ENCODE data around the gene RNU6-9.
A peak's percentile ranks its signal among the peaks of the same experiment; 100 is the strongest.
"Not testable (repeated sequence)": the region's sequence is repeated elsewhere in the genome, so short reads cannot be mapped to it uniquely, and the experiment has no call there.

The RNU6-9 gene

GRCh38 chr19:892894-893689, at the start of gene RNU6-9, which contains the start of gene MED16:
Gene RNU6-9 (plus strand): TSS chr19:893484.
Gene MED16 (minus strand): TSS chr19:893187. CDS start chr19:891131, 2,056 bp downstream.
- peak; percentile 93 for DNase-seq (ENCODE audit: low read depth)

- DNase-seq (ENCODE audit: low read depth): no peak
Measured at GRCh38 chr19:843836-844545, 49.3 kb upstream of the RNU6-9 start.

GRCh38 chr19:844546-844971, 48.7 kb upstream of the RNU6-9 start:
- DNase-seq (ENCODE audit: low read depth): no peak

GRCh38 chr19:845707-846521, 47.4 kb upstream of the RNU6-9 start:
- DNase-seq (ENCODE audit: low read depth): no peak

GRCh38 chr19:848386-848921, 44.8 kb upstream of the RNU6-9 start:
- DNase-seq (ENCODE audit: low read depth): no peak

- DNase-seq (ENCODE audit: low read depth): not testable (repeated sequence)
Measured at GRCh38 chr19:849195-849594, 44.1 kb upstream of the RNU6-9 start.

- peak; percentile 94 for DNase-seq (ENCODE audit: low read depth)
Measured at GRCh38 chr19:850221-850978, 42.9 kb upstream of the RNU6-9 start.

- no peak for DNase-seq (ENCODE audit: low read depth)
Measured at GRCh38 chr19:850979-851335, 42.3 kb upstream of the RNU6-9 start.

GRCh38 chr19:852136-853013, 40.9 kb upstream of the RNU6-9 start, which contains the start of gene ELANE:
Gene ELANE (plus strand): TSS chr19:852303. CDS start chr19:852329, 26 bp downstream.
- no peak for DNase-seq (ENCODE audit: low read depth)

GRCh38 chr19:853014-853585, 40.2 kb upstream of the RNU6-9 start:
- DNase-seq (ENCODE audit: low read depth): no peak

GRCh38 chr19:853614-854220, 39.6 kb upstream of the RNU6-9 start:
- DNase-seq (ENCODE audit: low read depth): not testable (repeated sequence)

GRCh38 chr19:854549-854948, 38.7 kb upstream of the RNU6-9 start:
- no peak for DNase-seq (ENCODE audit: low read depth)

- DNase-seq (ENCODE audit: low read depth): no peak
Measured at GRCh38 chr19:855142-855541, 38.1 kb upstream of the RNU6-9 start.

GRCh38 chr19:855566-856120, 37.6 kb upstream of the RNU6-9 start:
- DNase-seq (ENCODE audit: low read depth): no peak

GRCh38 chr19:858284-858683, 35.0 kb upstream of the RNU6-9 start:
- no peak for DNase-seq (ENCODE audit: low read depth)

GRCh38 chr19:858868-859843, 34.1 kb upstream of the RNU6-9 start, which contains the start of gene CFD:
Gene CFD (plus strand): TSS chr19:859664. CDS start chr19:859690, 26 bp downstream.
- DNase-seq (ENCODE audit: low read depth): no peak

- DNase-seq (ENCODE audit: low read depth): no peak
Measured at GRCh38 chr19:861141-861755, 32.0 kb upstream of the RNU6-9 start.
